ENCODE results near the gene FBXL19.

FBXL19 gene

DNA sequence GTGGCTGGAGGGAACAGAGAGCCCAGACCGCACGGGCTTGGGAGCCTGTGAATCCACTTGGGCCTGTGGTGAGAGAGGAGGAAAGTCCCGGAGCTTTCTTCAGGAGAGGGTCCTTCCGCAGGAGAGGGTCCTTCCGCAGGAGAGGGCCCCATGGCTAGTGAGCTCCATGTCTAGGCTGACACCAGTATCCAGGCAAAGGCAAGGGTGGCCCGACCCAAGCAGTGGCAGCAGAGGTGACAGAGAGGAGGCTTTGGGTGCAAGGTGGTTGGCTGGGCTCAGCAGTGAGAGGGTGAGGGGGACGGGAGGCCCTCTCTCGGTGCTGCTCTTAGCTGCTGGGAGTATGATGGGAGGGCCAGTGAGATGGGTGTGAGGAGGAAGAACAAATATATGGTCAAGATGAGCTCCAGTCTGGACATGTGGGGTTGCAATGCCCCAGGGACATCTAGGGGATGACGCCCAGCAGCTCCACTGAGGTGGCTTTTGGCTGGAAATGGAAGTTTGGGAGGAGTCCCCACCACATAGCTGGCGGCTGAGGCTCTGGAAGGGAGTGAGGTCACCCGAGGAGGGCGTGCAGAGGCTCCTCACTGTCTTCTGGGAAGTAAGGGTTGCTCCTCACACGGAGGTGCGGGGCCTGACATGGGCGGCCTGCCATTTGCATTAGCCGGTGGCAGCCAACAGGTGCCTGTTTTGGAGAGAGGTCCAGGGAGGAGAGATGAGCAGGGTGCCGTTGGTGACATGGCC is 59.3 kb downstream of the FBXL19 start:
- no peak for DNase-seq (ENCODE audit: low read depth)
- no peak for TF ChIP-seq CTCF (IDR thresholded peaks at IDR 0.05; ENCODE audit: control insufficient read depth, extremely low read depth, insufficient read depth)
- H3K4me3 ChIP-seq (ENCODE audit: low read depth, low read length) = no peak overlapping the region

- TF ChIP-seq CTCF (IDR thresholded peaks at IDR 0.05; ENCODE audit: control insufficient read depth, extremely low read depth, insufficient read depth) = no peak
- H3K4me3 ChIP-seq (ENCODE audit: low read depth, low read length) = no peak overlapping the region
- no peak for DNase-seq (ENCODE audit: low read depth)
Observed at GRCh38 chr16:30983289-30983889, 60.0 kb downstream of the FBXL19 start.

- no peak for DNase-seq (ENCODE audit: low read depth)
- H3K4me3 ChIP-seq (ENCODE audit: low read depth, low read length) = no peak overlapping the region
- no peak for TF ChIP-seq CTCF (IDR thresholded peaks at IDR 0.05; ENCODE audit: control insufficient read depth, extremely low read depth, insufficient read depth)
Observed at GRCh38 chr16:30983898-30984610, 60.7 kb downstream of the FBXL19 start.

DNA sequence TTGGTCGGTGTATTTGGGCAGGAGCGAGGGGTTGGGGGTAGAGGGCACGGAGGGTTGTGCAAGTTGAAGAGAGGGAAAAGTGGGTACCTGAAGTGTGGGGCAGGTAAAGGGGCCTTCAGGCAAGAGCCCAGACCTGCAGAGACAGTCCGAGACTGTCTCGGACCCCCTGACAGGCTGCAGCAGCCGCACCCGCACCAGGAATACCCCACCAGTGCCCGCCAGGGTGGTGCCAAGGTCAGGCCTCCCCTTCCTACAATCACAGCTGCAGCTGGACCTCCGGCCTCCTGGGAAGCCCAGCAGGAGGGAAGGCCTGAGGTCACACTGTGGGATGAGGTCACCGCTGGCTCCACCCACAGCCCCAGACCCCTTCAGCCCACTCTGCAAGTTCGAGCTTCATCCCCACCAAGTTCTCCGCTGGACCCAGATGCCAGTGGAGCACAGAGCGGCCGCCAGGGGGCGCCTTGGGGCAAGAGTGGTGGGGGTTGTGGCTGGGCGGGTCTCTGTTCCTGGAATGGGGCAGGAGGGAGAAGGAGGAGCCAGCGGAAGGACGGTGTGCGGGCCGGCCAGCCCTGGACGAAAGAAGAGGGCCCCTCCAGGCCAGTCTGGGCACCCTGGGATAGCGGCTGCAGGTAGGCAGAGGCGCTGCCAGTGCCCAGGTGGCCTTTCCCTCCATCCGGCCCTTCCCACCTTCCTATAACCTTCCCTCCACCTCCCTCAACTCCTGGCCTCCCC is 61.5 kb downstream of the FBXL19 start, which contains the start of gene HSD3B7:
Gene HSD3B7, plus strand, starts transcription at position 539 of the 732 bp plus-strand sequence. CDS start 452 bp downstream, outside the sequence.
- DNase-seq (ENCODE audit: low read depth) = peak; percentile 33
- peak within 1 kb of the TSS; percentile 60 for H3K4me3 ChIP-seq (ENCODE audit: low read depth, low read length)
- peak; percentile 90 for TF ChIP-seq CTCF (IDR thresholded peaks at IDR 0.05; ENCODE audit: control insufficient read depth, extremely low read depth, insufficient read depth)

GRCh38 chr16:30985401-30986128 is 62.2 kb downstream of the FBXL19 start:
- peak; percentile 81 for TF ChIP-seq CTCF (IDR thresholded peaks at IDR 0.05; ENCODE audit: control insufficient read depth, extremely low read depth, insufficient read depth)
- H3K4me3 ChIP-seq (ENCODE audit: low read depth, low read length) = peak overlapping the region; percentile 60
- DNase-seq (ENCODE audit: low read depth) = peak; percentile 68
